Measurements from ENCODE around the gene COL25A1.

The COL25A1 gene

GRCh38 chr4:109214622-109215301 is 87.7 kb downstream of the COL25A1 start:
- DNase-seq = no peak

- no peak for DNase-seq
Observed at GRCh38 chr4:109213056-109213455, 89.4 kb downstream of the COL25A1 start.

DNA sequence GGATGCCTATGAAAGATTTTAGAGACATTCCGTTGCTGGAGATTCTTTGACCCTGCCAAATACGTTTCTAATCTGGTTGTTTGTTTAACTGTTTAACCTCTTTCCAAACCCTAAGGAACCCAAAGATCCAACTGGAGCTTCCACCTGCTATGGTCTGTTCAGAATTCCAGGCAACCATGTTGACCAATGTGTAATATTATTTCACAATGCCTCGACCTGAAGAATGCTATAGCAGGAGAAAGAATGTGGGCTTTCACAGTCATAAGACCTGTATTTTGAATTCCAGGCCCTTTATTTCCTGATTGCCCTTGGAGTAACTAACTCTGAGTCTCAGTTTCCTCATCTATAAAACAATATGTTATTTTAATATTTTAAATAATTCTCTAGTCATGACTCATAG is 90.8 kb downstream of the COL25A1 start:
- no peak for DNase-seq

GRCh38 chr4:109209647-109210046 is 92.8 kb downstream of the COL25A1 start:
- DNase-seq = no peak

GRCh38 chr4:109207898-109208297 is 94.6 kb downstream of the COL25A1 start:
- DNase-seq = no peak

- no peak for DNase-seq
Observed at GRCh38 chr4:109207061-109207460, 95.4 kb downstream of the COL25A1 start.

DNA sequence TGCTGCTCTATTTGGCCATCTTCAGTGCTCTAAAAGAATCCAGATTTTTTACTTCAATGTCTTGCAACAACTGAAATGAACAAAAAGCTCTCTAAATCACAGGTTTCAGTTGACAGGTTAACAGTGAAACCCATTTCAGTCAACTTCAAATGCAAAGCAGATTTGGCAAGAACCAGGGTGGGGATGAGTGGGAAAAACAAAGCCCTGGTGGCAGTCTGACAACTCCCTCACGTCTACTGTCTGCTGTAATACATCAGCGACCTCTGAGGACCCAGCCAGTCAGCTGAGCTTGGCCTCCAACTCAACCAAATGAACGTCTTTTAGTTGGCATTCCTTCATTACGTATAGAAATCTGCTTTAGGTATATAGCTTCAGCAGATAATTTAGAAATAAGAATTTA is 95.8 kb downstream of the COL25A1 start:
- DNase-seq = no peak

GRCh38 chr4:109205186-109205585 is 97.3 kb downstream of the COL25A1 start:
- no peak for DNase-seq

DNA sequence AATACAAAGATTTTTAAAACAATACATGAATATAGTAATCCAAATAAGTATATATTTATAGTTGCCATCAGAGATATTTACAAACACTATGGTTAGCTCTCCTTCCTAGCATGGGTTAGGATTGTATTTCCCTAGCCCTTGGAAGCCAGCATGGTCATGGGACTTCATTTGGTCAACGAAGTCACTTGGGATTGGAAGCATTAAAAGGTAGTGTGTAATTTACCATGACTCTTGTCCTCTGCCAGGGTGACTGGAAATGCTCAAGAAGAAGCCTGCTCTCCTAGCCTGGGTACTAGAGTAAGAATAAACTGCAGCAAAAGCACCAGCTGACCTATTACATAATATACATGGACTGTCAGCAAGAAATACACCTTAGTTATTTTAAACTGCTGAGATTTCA is 102.9 kb downstream of the COL25A1 start:
- DNase-seq = no peak

GRCh38 chr4:109195646-109196045 is 106.8 kb downstream of the COL25A1 start:
- no peak for DNase-seq

GRCh38 chr4:109191216-109191615 is 111.2 kb downstream of the COL25A1 start:
- DNase-seq = no peak

GRCh38 chr4:109186458-109186945 is 116.0 kb downstream of the COL25A1 start:
- DNase-seq = no peak

DNA sequence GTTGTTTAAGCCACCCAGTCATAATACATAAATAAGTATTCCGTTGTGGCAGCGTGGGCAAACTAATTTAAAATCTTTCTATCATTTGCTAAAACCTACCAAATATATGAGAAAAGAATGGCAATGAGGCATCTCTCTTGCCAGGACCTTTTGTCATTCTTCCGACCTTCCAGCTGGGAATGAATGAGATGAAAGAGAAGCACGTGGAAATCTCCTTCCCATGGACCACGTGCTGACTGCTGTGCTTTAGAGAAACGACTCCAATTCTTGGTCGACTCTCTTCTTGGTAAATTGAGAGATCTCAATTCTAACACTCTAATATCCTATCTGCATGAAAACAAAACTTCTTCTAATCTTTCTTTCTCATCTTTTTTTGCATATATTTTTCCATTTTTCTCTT is 116.5 kb downstream of the COL25A1 start:
- DNase-seq = no peak

- DNase-seq = no peak
Observed at GRCh38 chr4:109185548-109185947, 116.9 kb downstream of the COL25A1 start.

GRCh38 chr4:109184491-109184961 is 117.9 kb downstream of the COL25A1 start:
- DNase-seq = no peak

DNA sequence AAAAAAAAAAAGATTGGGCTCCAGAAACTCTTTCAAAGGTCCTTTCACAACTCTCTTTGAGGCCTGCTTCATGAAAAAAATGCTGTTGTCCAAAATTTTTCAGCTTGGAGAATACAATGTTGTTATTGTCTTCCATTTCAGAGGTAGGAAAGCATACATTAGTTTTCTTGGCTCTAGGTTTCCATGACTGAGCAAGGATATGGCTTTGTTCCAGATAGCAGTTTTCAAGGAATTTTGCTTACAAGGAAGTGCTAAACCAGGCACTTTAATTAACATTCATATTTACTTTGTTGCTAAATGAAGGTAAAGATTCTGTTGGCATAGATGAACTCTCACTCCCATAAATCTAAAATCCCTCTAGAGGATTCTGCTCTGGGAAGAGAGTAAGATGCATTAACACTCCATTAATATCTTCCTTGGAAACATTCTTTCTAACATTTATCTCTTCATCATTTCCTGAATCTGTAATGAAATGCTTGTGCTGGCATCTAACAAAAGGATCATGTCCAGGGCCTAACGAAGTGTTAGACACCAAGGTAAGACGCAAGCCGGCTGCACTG is 118.4 kb downstream of the COL25A1 start:
- DNase-seq = no peak

DNA sequence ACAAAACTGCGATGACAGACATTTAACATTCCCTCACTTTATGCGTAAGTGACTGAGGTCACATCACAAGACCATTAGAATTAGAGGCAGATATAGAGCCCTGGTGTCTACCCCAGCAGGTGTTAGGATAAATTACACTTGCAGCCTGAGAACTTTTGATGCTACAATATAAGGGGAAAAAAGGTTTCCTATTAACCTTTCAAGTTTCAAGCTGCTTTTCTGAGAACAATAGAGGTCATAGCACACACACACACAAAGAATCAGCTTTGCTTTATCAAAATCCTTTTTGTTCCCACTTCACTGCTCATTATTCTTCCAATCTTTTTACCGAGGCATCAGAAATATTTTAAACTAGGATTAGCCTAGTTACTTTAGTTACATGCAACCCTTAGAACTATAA is 119.8 kb downstream of the COL25A1 start:
- no peak for DNase-seq

DNA sequence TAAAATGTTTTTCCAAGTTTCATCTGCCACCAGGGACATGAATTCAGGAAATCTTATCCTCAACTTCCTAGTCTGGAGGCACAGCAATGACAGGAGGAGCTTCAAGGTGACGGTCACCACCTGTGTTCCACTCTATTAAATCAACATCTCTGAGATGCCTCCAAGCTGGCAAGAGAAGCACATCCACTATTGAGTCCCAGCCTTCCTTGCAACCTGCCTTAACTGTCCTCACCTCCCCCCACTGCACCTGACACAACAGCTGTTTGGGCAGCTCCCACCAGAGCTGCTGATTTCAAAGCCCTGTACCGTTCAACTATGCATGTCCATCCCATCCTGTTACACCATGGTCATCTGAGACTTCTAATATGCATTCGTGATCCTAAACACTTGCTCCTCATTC is 123.4 kb downstream of the COL25A1 start:
- DNase-seq = no peak

GRCh38 chr4:109177096-109177810 is 125.2 kb downstream of the COL25A1 start:
- DNase-seq = no peak

- no peak for DNase-seq
Observed at GRCh38 chr4:109174224-109174953, 128.1 kb downstream of the COL25A1 start.

DNA sequence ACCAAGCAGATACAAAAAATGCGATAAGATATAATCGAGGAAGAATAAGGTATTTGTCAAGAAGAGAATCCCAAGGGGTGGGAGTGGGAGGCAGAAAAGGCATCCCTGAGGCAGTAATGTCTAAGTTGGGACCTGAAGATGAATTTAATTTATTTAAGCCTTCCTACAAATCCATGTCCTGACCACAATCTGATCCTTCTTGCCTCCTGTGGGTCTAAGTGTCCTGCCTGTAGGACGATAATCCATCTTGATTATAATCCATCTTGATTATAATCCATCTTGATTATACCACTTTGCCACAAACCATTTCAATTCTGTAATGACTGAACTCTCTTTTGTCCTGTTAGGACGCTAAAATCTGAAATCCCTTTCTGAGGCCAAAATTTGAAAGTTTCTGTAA is 130.2 kb downstream of the COL25A1 start:
- DNase-seq = no peak

DNA sequence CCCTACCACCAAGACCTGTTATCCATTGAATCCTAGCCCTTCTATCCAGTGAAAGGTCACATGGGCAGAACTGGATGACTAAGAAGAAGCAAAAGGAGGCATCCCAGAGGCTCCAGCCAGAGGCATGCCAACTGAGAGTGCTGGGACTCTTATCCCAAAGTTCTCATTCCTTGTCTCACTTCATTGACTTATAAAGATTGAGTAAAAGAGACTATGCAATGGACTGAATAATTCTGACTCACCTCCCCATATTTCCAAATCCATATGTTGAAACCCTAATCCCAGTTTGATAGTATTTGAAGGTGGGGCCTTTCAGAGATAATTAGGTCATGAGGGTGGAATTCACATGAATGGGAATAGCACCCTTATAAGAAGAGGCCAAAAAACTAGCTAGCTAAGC is 131.4 kb downstream of the COL25A1 start:
- no peak for DNase-seq

DNA sequence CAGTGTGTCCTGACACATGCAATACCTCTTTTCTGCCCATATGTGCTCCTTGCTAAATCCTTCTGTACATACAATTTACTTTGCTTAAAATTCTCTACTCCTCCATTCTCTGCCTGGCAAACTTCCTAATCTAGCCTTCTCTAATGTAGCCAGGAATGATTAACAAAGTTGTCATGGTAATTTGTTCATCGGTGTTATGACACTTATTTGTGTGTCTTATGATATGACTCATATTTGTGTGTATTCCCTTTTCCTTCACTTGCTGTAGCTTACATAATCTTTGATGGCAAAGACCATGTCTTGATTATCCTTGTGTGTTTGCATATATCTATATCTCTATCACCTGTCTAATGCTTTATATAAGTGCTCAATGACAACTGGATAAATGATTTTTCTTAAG is 133.3 kb downstream of the COL25A1 start:
- no peak for DNase-seq

Data from CD4-positive, alpha-beta T cell treated with Interleukin-1 beta for 1 hour (primary cell).